GM18909 (cell line): ENCODE data around the gene MBD5.

Experiments
- ATAC-seq: cut with Tn5 transposase; IDR thresholded peaks from one replicate; pipeline ENCODE4 v1.9.1; 2021; ENCODE audit warnings: mild to moderate bottlenecking; ENCODE audit not compliant: unreplicated experiment, poor library complexity

MBD5 gene

GRCh38 chr2:148560496-148560895, 539.6 kb downstream of the MBD5 start:
- ATAC-seq: no peak

- no peak for ATAC-seq
Observed at GRCh38 chr2:148561389-148561788, 540.5 kb downstream of the MBD5 start.

GRCh38 chr2:148565272-148565894, 544.5 kb downstream of the MBD5 start:
- ATAC-seq: no peak
